Measurements from ENCODE around the gene KIF2C. TPM values are rescaled to one million over a fixed set of nuclear protein-coding genes. Genes with fewer than 3 reads are reported as not detected.

The KIF2C gene
- total RNA-seq, 1 experiment from 2014 or later: 69.4 TPM

DNA sequence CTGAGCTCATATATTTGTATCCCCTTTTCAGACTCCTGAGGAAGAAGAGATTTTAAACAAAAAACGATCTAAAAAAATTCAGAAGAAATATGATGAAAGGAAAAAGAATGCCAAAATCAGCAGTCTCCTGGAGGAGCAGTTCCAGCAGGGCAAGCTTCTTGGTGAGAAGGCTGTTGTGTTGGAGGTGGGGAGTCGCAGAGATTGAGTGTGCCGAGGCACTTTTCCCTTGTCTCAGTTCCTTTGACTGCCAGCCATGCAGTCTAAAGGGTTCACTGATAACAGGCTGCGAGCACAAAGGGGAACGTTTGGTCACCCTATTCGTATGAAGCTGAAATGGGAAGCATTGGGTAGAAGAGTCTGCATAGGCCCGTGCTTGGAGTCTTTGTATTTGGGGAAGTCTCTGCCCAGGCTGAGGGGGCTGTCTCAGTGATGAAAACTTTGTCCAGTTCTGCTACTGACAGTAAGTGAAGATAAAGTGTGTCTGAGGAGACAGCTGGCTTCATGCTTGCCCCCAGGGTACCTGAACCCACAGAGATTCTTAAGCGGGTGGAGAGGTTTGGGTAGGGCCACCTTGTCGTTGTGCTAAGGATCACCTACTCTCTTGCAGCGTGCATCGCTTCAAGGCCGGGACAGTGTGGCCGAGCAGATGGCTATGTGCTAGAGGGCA is 38.5 kb downstream of the KIF2C start:
- no peaks in the 10 kb centered on the region for H3K27me3 ChIP-seq (ENCODE audit: control insufficient read depth, insufficient read depth, low read length)
- 0 out of 2 replicates have a peak, but pooled peaks have one; percentile 17 for TF ChIP-seq POLR2AphosphoS5 (IDR thresholded peaks at IDR 0.05; ENCODE audit: low read depth, low read length)
- TF ChIP-seq TCF7L2 (IDR thresholded peaks at IDR 0.05; ENCODE audit: low read depth, low read length): no peak
- H3K4me3 ChIP-seq (ENCODE audit: low read depth in 2 of 2, low read length in 2 of 2): peak overlapping the region; percentile 5 to 84; a peak in 2 of 4 replicates
- in situ Hi-C loops (cut with HindIII; ENCODE audit: low pct_unique_long_range_greater_than_20kb, low sequenced_read_pairs): no loop called here
- H3K27ac ChIP-seq (ENCODE audit: low read length): no peak overlapping the region
- H3K4me1 ChIP-seq (ENCODE audit: control insufficient read depth, insufficient read depth, low read length): peaks cover 10% of the 10 kb centered on the region
- ATAC-seq (no peak), DNase-seq (ENCODE audit: low read depth, low spot score) (no peak)
- peaks cover 17% of the 10 kb centered on the region; the same call in 1 of the 2 replicates for H3K36me3 ChIP-seq (ENCODE audit: control insufficient read depth, insufficient read depth, low read length)
- H3K9me3 ChIP-seq (ENCODE audit: control insufficient read depth, insufficient read depth, low read depth, low read length): no peaks in the 10 kb centered on the region
- intact Hi-C loops (cut with micrococcal nuclease; ENCODE audit: unreplicated experiment): no loop called here
- ChIA-PET POLR2A (interaction anchor here (0.6 kb wide), 1 partner anchor 17 kb away, joined by 10 read pairs; no protein-coding TSS in a partner anchor), CTCF (no interaction called here)
- no TSS peak for BruUV-seq (replicated peaks)

- intact Hi-C loops (cut with micrococcal nuclease; ENCODE audit: unreplicated experiment): no loop called here
- H3K4me1 ChIP-seq (ENCODE audit: control insufficient read depth, insufficient read depth, low read length): peaks cover 10% of the 10 kb centered on the region
- H3K27me3 ChIP-seq (ENCODE audit: control insufficient read depth, insufficient read depth, low read length): no peaks in the 10 kb centered on the region
- BruUV-seq (replicated peaks): no TSS peak
- CTCF ChIA-PET: no interaction called here
- DNase-seq (ENCODE audit: low read depth, low spot score): no peak
- H3K9me3 ChIP-seq (ENCODE audit: control insufficient read depth, insufficient read depth, low read depth, low read length): no peaks in the 10 kb centered on the region
- H3K4me3 ChIP-seq (ENCODE audit: low read depth in 2 of 2, low read length in 2 of 2): no peak overlapping the region
- H3K27ac ChIP-seq (ENCODE audit: low read length): no peak overlapping the region
- peaks cover 17% of the 10 kb centered on the region; the same call in 1 of the 2 replicates for H3K36me3 ChIP-seq (ENCODE audit: control insufficient read depth, insufficient read depth, low read length)
- no peak for ATAC-seq
- in situ Hi-C loops (cut with HindIII; ENCODE audit: low pct_unique_long_range_greater_than_20kb, low sequenced_read_pairs): no loop called here
- no peak; the same call in 1 of the 2 replicates for TF ChIP-seq POLR2AphosphoS5 (IDR thresholded peaks at IDR 0.05; ENCODE audit: low read depth, low read length)
- no peak for TF ChIP-seq TCF7L2 (IDR thresholded peaks at IDR 0.05; ENCODE audit: low read depth, low read length)
- TF ChIP-seq REST (IDR thresholded peaks at IDR 0.05; ENCODE audit: insufficient read depth in 1 of 2, low read depth in 2 of 2, low read length in 1 of 2): no peak
- TF ChIP-seq, protein P1, sequence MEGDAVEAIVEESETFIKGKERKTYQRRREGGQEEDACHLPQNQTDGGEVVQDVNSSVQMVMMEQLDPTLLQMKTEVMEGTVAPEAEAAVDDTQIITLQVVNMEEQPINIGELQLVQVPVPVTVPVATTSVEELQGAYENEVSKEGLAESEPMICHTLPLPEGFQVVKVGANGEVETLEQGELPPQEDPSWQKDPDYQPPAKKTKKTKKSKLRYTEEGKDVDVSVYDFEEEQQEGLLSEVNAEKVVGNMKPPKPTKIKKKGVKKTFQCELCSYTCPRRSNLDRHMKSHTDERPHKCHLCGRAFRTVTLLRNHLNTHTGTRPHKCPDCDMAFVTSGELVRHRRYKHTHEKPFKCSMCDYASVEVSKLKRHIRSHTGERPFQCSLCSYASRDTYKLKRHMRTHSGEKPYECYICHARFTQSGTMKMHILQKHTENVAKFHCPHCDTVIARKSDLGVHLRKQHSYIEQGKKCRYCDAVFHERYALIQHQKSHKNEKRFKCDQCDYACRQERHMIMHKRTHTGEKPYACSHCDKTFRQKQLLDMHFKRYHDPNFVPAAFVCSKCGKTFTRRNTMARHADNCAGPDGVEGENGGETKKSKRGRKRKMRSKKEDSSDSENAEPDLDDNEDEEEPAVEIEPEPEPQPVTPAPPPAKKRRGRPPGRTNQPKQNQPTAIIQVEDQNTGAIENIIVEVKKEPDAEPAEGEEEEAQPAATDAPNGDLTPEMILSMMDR (IDR thresholded peaks at IDR 0.05): no peak
- no peak for TF ChIP-seq SIN3A (IDR thresholded peaks at IDR 0.05; ENCODE audit: borderline replicate concordance, insufficient read depth, low read depth, low read length)
- POLR2A ChIA-PET: no interaction called here
Observed at GRCh38 chr1:44778705-44779576, 39.3 kb downstream of the KIF2C start.

Data from Panc1 (cell line).